CD8-positive, alpha-beta memory T cell (primary cell): ENCODE data around the gene C1QL1. TPM values are rescaled to one million over a fixed set of nuclear protein-coding genes. Genes with fewer than 3 reads are reported as not detected.

ENCODE experiments used
- CTCF ChIA-PET: fragments of 350-600 bp; sonication (Branson Sonifier 250); formaldehyde crosslinking; loops from one replicate; lab custom pipeline; 2021; ENCODE audit warnings: antibody characterized with exemption; lab: Charles Lee
- POLR2A ChIA-PET: fragments of 350-600 bp; sonication (Branson Sonifier 250); formaldehyde crosslinking; loops from one replicate; lab custom pipeline; 2021; ENCODE audit warnings: antibody characterized with exemption; lab: Charles Lee
- DNase-seq, 5 donors: peaks; one replicate each; pipeline versions ENCODE4 v3.0.0 to v3.0.0-alpha.2; 2020 to 2022; ENCODE audit warnings: mixed read lengths in 1 of 5
- H3K27ac ChIP-seq: one replicate; pipeline ENCODE4 v1.7.0; 2013; ENCODE audit warnings: low read depth, mild to moderate bottlenecking, low read length, moderate library complexity
- H3K27me3 ChIP-seq: 2 replicates; pipeline ENCODE4 v1.7.0; 2013; ENCODE audit warnings: low read length, mild to moderate bottlenecking; ENCODE audit not compliant: insufficient read depth, poor library complexity, severe bottlenecking
- H3K36me3 ChIP-seq: 2 replicates; pipeline ENCODE4 v1.7.0; 2013; ENCODE audit warnings: mild to moderate bottlenecking, low read length, moderate library complexity; ENCODE audit not compliant: insufficient read depth
- H3K4me1 ChIP-seq: 2 replicates; pipeline ENCODE4 v1.7.0; 2013; ENCODE audit warnings: mild to moderate bottlenecking, low read length, moderate library complexity; ENCODE audit not compliant: insufficient read depth
- H3K4me3 ChIP-seq: 2 replicates; pipeline ENCODE4 v1.7.0; 2013; ENCODE audit warnings: mild to moderate bottlenecking, low read length
- H3K9me3 ChIP-seq: 2 replicates; pipeline ENCODE4 v1.7.0; 2013; ENCODE audit warnings: mild to moderate bottlenecking, low read length
- H3K27ac Mint-ChIP-seq, 8 donors: one replicate each; pipeline ENCODE4 v1.8.0; 2020 to 2021; ENCODE audit warnings: mixed read lengths in 8 of 8, mild to moderate bottlenecking in 6 of 8, inconsistent platforms in 3 of 8, moderate library complexity in 3 of 8
- H3K27me3 Mint-ChIP-seq, 2 donors: one replicate each; pipeline ENCODE4 v1.8.0; 2020 to 2021; ENCODE audit warnings: mixed read lengths in 2 of 2, mild to moderate bottlenecking in 1 of 2, moderate library complexity in 1 of 2
- H3K36me3 Mint-ChIP-seq, 3 donors: one replicate each; pipeline ENCODE4 v1.8.0; 2020 to 2021; ENCODE audit warnings: mixed read lengths in 3 of 3, inconsistent platforms in 1 of 3, mild to moderate bottlenecking in 1 of 3
- H3K4me1 Mint-ChIP-seq, 3 donors: one replicate each; pipeline ENCODE4 v1.8.0; 2020 to 2021; ENCODE audit warnings: mixed read lengths in 3 of 3, inconsistent platforms in 1 of 3, mild to moderate bottlenecking in 1 of 3
- H3K4me3 Mint-ChIP-seq, 7 donors: one replicate each; pipeline ENCODE4 v1.8.0; 2020 to 2021; ENCODE audit warnings: mixed read lengths in 7 of 7, mild to moderate bottlenecking in 6 of 7, moderate library complexity in 4 of 7, inconsistent platforms in 2 of 7
- H3K9me3 Mint-ChIP-seq, 5 donors: one replicate each; pipeline ENCODE4 v1.8.0; 2020 to 2022; ENCODE audit warnings: mixed read lengths in 5 of 5, mild to moderate bottlenecking in 3 of 5, moderate library complexity in 2 of 5, inconsistent platforms in 1 of 5
- polyA plus RNA-seq: library from polyadenylated mRNA; unstranded; fragments of 300-500 nt; fragmentation: Illumina TruSeq; gene quantifications from one replicate; pipeline ENCODE4 v1.2.3, GENCODE V29; 2021
- total RNA-seq, 2 experiments: library from RNA; stranded (reverse); gene quantifications; one replicate each; pipeline ENCODE4 v1.2.3, GENCODE V29; 2021

The C1QL1 gene
- total and polyA plus RNA-seq, 3 experiments from 2014 or later = not detected

GRCh38 chr17:44972953-44973352 is 4.8 kb upstream of the C1QL1 start:
- no peak overlapping the region for H3K4me3 Mint-ChIP-seq
- ChIA-PET POLR2A (no interaction called here), CTCF (no interaction called here)

GRCh38 chr17:44971776-44972483 is 3.8 kb upstream of the C1QL1 start:
- Histone ChIP-seq H3K4me1 (peaks cover 26% of the 10 kb centered on the region), H3K36me3 (no peaks in the 10 kb centered on the region), H3K9me3 (no peaks in the 10 kb centered on the region), H3K4me3 (no peak overlapping the region), H3K27me3 (peaks cover 21% of the 10 kb centered on the region), H3K27ac (no peak overlapping the region)
- peak overlapping the region in 1 of 7 donors; percentile 67 for H3K4me3 Mint-ChIP-seq
- H3K27ac Mint-ChIP-seq = peak overlapping the region in 1 of 8 donors; percentile 22
- ChIA-PET CTCF (no interaction called here), POLR2A (no interaction called here)
- DNase-seq = no peak
- no peaks in the 10 kb centered on the region for H3K9me3 Mint-ChIP-seq
- peaks cover 25 to 56% of the 10 kb centered on the region in 2 donors for H3K27me3 Mint-ChIP-seq
- no peaks in the 10 kb centered on the region for H3K36me3 Mint-ChIP-seq
- peaks cover 17 to 31% (median 17%) of the 10 kb centered on the region in 3 donors for H3K4me1 Mint-ChIP-seq

More at GRCh38 chr17:44972953-44973352, 4.8 kb upstream of the C1QL1 start:
- Histone ChIP-seq H3K4me1 (peaks cover 19% of the 10 kb centered on the region), H3K4me3 (no peak overlapping the region), H3K27me3 (peaks cover 19% of the 10 kb centered on the region), H3K9me3 (no peaks in the 10 kb centered on the region), H3K27ac (no peak overlapping the region), H3K36me3 (no peaks in the 10 kb centered on the region)
- DNase-seq = no peak
- no peaks in the 10 kb centered on the region for H3K9me3 Mint-ChIP-seq
- H3K36me3 Mint-ChIP-seq = no peaks in the 10 kb centered on the region
- H3K27ac Mint-ChIP-seq = no peak overlapping the region
- H3K4me1 Mint-ChIP-seq = peaks cover 15 to 25% (median 17%) of the 10 kb centered on the region in 3 donors
- H3K27me3 Mint-ChIP-seq = peaks cover 25 to 58% of the 10 kb centered on the region in 2 donors

- POLR2A ChIA-PET = no interaction called here
- Histone ChIP-seq H3K4me1 (peaks cover 27% of the 10 kb centered on the region), H3K27ac (no peak overlapping the region), H3K9me3 (no peaks in the 10 kb centered on the region), H3K36me3 (no peaks in the 10 kb centered on the region), H3K27me3 (peaks cover 37% of the 10 kb centered on the region), H3K4me3 (peak overlapping the region; percentile 6)
- H3K36me3 Mint-ChIP-seq = no peaks in the 10 kb centered on the region
- peak overlapping the region; percentile 61 to 78 (median 66) for H3K4me3 Mint-ChIP-seq
- CTCF ChIA-PET = interaction anchor here (1.3 kb wide), 1 partner anchor 23 kb away, joined by 5 read pairs; no protein-coding TSS in a partner anchor
- no peaks in the 10 kb centered on the region for H3K9me3 Mint-ChIP-seq
- H3K27ac Mint-ChIP-seq = no peak overlapping the region
- peak in 1 of 5 donors; percentile 17 for DNase-seq
- H3K27me3 Mint-ChIP-seq = peaks cover 30 to 66% of the 10 kb centered on the region in 2 donors
- peaks cover 21 to 41% (median 21%) of the 10 kb centered on the region in 3 donors for H3K4me1 Mint-ChIP-seq
These were observed 2.1 kb upstream of the C1QL1 start for GRCh38 chr17:44970136-44970741.

- peaks cover 41% of the 10 kb centered on the region for H3K27me3 ChIP-seq
- no peak for DNase-seq
- no peak overlapping the region for H3K4me3 ChIP-seq
These were observed 1.2 kb upstream of the C1QL1 start for GRCh38 chr17:44969144-44969780.

GRCh38 chr17:44967907-44968224 is 237 bp downstream of the C1QL1 start:
- Mint-ChIP-seq H3K27ac (no peak overlapping the region), H3K27me3 (peaks cover 38 to 70% of the 10 kb centered on the region in 2 donors), H3K36me3 (no peaks in the 10 kb centered on the region), H3K4me3 (peak overlapping the region in 1 of 7 donors; percentile 81), H3K4me1 (peaks cover 21 to 41% (median 21%) of the 10 kb centered on the region in 3 donors), H3K9me3 (no peaks in the 10 kb centered on the region)
- peaks cover 47% of the 10 kb centered on the region for H3K27me3 ChIP-seq
- H3K4me3 ChIP-seq = no peak overlapping the region
- H3K9me3 ChIP-seq = no peaks in the 10 kb centered on the region
- H3K27ac ChIP-seq = no peak overlapping the region
- H3K4me1 ChIP-seq = peaks cover 27% of the 10 kb centered on the region
- H3K36me3 ChIP-seq = no peaks in the 10 kb centered on the region
- DNase-seq = no peak
- POLR2A ChIA-PET = interaction anchor here (1.2 kb wide), 1 partner anchor 36 kb away, joined by 3 read pairs; no protein-coding TSS in a partner anchor
- CTCF ChIA-PET = no interaction called here

More at GRCh38 chr17:44969144-44969780, 1.2 kb upstream of the C1QL1 start:
- H3K4me1 ChIP-seq = peaks cover 27% of the 10 kb centered on the region
- Mint-ChIP-seq H3K4me1 (peaks cover 21 to 41% (median 21%) of the 10 kb centered on the region in 3 donors), H3K27ac (peak overlapping the region in 3 of 8 donors; percentile 3 to 38 (median 38)), H3K27me3 (peaks cover 36 to 65% of the 10 kb centered on the region in 2 donors), H3K36me3 (no peaks in the 10 kb centered on the region), H3K9me3 (no peaks in the 10 kb centered on the region), H3K4me3 (peak overlapping the region; percentile 51 to 87 (median 78))
- ChIA-PET CTCF (interaction anchor here (1.3 kb wide), 1 partner anchor 52 kb away, joined by 3 read pairs; no protein-coding TSS in a partner anchor), POLR2A (interaction anchor here (1.0 to 1.2 kb wide), 2 partner anchors 9 to 34 kb away, joined by 3 read pairs; no protein-coding TSS in a partner anchor)
- H3K9me3 ChIP-seq = no peaks in the 10 kb centered on the region
- H3K27ac ChIP-seq = no peak overlapping the region
- no peaks in the 10 kb centered on the region for H3K36me3 ChIP-seq

GRCh38 chr17:44967026-44967906 is 837 bp downstream of the C1QL1 start:
- Mint-ChIP-seq H3K36me3 (no peaks in the 10 kb centered on the region), H3K4me1 (peaks cover 21 to 40% (median 21%) of the 10 kb centered on the region in 3 donors), H3K27me3 (peaks cover 39 to 72% of the 10 kb centered on the region in 2 donors), H3K27ac (peak overlapping the region in 1 of 8 donors; percentile 34), H3K9me3 (no peaks in the 10 kb centered on the region), H3K4me3 (peak overlapping the region in 6 of 7 donors; percentile 39 to 66 (median 56))
- no peak overlapping the region for H3K27ac ChIP-seq
- POLR2A ChIA-PET = no interaction called here
- H3K27me3 ChIP-seq = peaks cover 47% of the 10 kb centered on the region
- H3K9me3 ChIP-seq = no peaks in the 10 kb centered on the region
- H3K4me1 ChIP-seq = peaks cover 27% of the 10 kb centered on the region
- DNase-seq = peak in 2 of 5 donors; percentile 12 to 50
- peak overlapping the region; percentile 19 for H3K4me3 ChIP-seq
- H3K36me3 ChIP-seq = no peaks in the 10 kb centered on the region
- CTCF ChIA-PET = no interaction called here

GRCh38 chr17:44966348-44967025 is 1.6 kb downstream of the C1QL1 start:
- DNase-seq = no peak
- Mint-ChIP-seq H3K27ac (peak overlapping the region in 1 of 8 donors; percentile 34), H3K4me3 (peak overlapping the region in 6 of 7 donors; percentile 29 to 66 (median 46)), H3K27me3 (peaks cover 38 to 67% of the 10 kb centered on the region in 2 donors), H3K4me1 (peaks cover 20 to 35% (median 21%) of the 10 kb centered on the region in 3 donors), H3K36me3 (no peaks in the 10 kb centered on the region), H3K9me3 (no peaks in the 10 kb centered on the region)
- no peaks in the 10 kb centered on the region for H3K36me3 ChIP-seq
- peaks cover 27% of the 10 kb centered on the region for H3K4me1 ChIP-seq
- CTCF ChIA-PET = interaction anchor here (1.8 kb wide), 1 partner anchor 16 kb away, joined by 5 read pairs; no protein-coding TSS in a partner anchor
- H3K27ac ChIP-seq = no peak overlapping the region
- peaks cover 47% of the 10 kb centered on the region for H3K27me3 ChIP-seq
- H3K4me3 ChIP-seq = no peak overlapping the region
- no peaks in the 10 kb centered on the region for H3K9me3 ChIP-seq
- POLR2A ChIA-PET = no interaction called here
